ENCODE results near the gene PSMG4. TPM values are rescaled to one million over a fixed set of nuclear protein-coding genes. Genes with fewer than 3 reads are reported as not detected.
A peak's percentile ranks its signal among the peaks of the same experiment; 100 is the strongest.

Gene PSMG4
- total RNA-seq, 1 experiment from 2014 or later = 20.9 TPM

DNA sequence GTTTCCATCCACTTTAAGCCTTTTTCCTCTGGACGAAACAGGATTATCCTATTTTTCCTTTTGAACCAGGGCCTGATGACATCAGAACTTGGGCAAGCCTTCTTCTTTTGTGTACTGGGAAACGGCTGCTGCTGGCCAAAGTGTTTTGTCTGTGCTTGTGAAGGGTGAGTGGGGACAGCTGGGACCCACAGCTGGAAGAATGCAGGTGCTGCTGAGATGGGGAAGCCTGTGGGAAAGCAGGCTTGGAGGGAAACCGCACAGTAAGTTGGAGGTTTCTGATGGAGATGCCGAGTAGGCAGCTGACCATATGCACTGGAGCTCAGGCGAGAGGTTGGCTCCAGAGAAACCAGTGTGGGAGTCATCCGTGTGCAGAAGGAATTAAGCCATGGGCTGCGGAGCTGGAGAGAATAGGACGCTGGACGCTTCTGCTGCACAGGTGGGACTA, 8.5 kb upstream of the PSMG4 start:
- no peaks in the 10 kb centered on the region for H3K9me3 Mint-ChIP-seq (ENCODE audit: unreplicated experiment)
- H3K27me3 Mint-ChIP-seq (ENCODE audit: insufficient read depth, unreplicated experiment) = no peaks in the 10 kb centered on the region
- CTCF ChIA-PET = interaction anchor here (0.9 to 2.6 kb wide), 2 partner anchors 93 to 197 kb away, joined by 3 to 14 read pairs; partner anchors contain the start of gene TUBB2A

DNA sequence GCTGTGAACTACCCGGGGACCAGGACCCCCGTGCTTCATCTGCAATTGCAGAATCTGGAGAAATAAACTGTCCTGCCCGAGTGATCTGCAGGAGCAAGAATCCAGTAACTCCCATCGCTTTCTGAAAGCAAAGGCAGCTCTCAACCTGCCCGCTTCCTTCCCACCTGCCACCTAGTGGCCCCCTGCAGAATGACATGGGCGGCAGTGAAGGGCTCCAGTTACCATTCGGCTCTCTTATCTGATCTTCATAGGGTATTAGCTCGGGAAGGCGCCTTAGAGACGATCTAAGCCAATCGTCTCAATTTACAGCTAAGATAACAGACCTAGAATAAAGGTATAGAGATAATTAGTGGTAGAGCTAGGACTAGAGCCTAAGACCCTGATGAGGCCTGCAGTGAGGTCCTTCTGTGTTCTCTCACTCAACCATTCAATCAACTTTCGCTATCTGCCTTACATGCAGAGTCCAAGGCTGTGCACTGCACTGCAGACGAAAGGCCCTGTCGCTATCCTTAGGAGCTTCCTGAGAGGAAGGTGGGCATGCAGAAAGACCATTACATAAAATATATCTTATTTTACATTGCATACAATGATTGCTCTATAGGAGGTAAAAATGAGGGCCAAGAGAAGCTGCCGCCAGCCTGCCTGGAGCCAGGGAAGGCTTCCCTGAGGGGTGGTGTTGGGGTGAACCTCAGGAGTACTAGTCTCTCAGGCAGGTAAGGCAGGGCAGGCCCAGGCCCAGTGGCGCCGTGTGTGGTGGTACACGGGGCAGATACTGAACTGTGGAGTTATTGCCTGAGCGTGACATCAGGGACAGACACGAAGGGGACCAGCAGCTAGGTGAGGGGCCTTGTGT, 7.1 kb upstream of the PSMG4 start:
- intact Hi-C loops (cut with micrococcal nuclease; ENCODE audit: unreplicated experiment) = loop anchor here (1.0 to 2.0 kb wide), 3 partner anchors 23 to 133 kb away; partner anchors contain the start of gene BPHL
- no peaks in the 10 kb centered on the region for H3K9me3 Mint-ChIP-seq (ENCODE audit: unreplicated experiment)
- Histone ChIP-seq H3K4me3 (ENCODE audit: low read depth, low read length) (no peak overlapping the region), H3K4me1 (peaks cover 18% of the 10 kb centered on the region), H3K27me3 (replicated peaks; ENCODE audit: control insufficient read depth, insufficient read depth, low read length) (no peaks in the 10 kb centered on the region; the same call in 1 of the 2 replicates), H3K36me3 (ENCODE audit: control insufficient read depth, insufficient read depth, low read length) (no peaks in the 10 kb centered on the region), H3K9me3 (no peaks in the 10 kb centered on the region)
- POLR2A ChIA-PET = interaction anchor here (0.6 kb wide), 1 partner anchor 231 kb away, joined by 3 read pairs; no protein-coding TSS in a partner anchor
- no TSS peak for BruUV-seq (replicated peaks)
- DNase-seq = peak; percentile 84 to 91
- CTCF ChIA-PET = interaction anchor here (0.5 to 2.6 kb wide), 20 partner anchors 8 to 1640 kb away, joined by 3 to 14 read pairs (median 4); partner anchors contain the start of genes BPHL, RIPK1 and TUBB2A
- peak overlapping the region; percentile 31 for H3K27ac Mint-ChIP-seq (ENCODE audit: unreplicated experiment)
- H3K27me3 Mint-ChIP-seq (ENCODE audit: insufficient read depth, unreplicated experiment) = no peaks in the 10 kb centered on the region
- H3K36me3 Mint-ChIP-seq (ENCODE audit: insufficient read depth, unreplicated experiment) = peaks cover 12% of the 10 kb centered on the region
- TF ChIP-seq, protein P1, sequence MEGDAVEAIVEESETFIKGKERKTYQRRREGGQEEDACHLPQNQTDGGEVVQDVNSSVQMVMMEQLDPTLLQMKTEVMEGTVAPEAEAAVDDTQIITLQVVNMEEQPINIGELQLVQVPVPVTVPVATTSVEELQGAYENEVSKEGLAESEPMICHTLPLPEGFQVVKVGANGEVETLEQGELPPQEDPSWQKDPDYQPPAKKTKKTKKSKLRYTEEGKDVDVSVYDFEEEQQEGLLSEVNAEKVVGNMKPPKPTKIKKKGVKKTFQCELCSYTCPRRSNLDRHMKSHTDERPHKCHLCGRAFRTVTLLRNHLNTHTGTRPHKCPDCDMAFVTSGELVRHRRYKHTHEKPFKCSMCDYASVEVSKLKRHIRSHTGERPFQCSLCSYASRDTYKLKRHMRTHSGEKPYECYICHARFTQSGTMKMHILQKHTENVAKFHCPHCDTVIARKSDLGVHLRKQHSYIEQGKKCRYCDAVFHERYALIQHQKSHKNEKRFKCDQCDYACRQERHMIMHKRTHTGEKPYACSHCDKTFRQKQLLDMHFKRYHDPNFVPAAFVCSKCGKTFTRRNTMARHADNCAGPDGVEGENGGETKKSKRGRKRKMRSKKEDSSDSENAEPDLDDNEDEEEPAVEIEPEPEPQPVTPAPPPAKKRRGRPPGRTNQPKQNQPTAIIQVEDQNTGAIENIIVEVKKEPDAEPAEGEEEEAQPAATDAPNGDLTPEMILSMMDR (IDR thresholded peaks at IDR 0.05; ENCODE audit: insufficient read depth in 1 of 2, low read depth in 1 of 2, low read length in 1 of 2, severe bottlenecking in 1 of 2, unreplicated experiment in 1 of 2) = peak; percentile 95 to 96
- peaks cover 5% of the 10 kb centered on the region for H3K4me1 Mint-ChIP-seq (ENCODE audit: low read depth, unreplicated experiment)
- H3K4me3 Mint-ChIP-seq (ENCODE audit: unreplicated experiment) = peak overlapping the region; percentile 59

More for the DNA sequence above, 8.5 kb upstream of the PSMG4 start:
- peaks cover 12% of the 10 kb centered on the region for H3K36me3 Mint-ChIP-seq (ENCODE audit: insufficient read depth, unreplicated experiment)
- no peak for DNase-seq
- H3K36me3 ChIP-seq (ENCODE audit: control insufficient read depth, insufficient read depth, low read length) = no peaks in the 10 kb centered on the region
- intact Hi-C loops (cut with micrococcal nuclease; ENCODE audit: unreplicated experiment) = loop anchor here (2.0 kb wide), 2 partner anchors 21 to 131 kb away; partner anchors contain the start of gene BPHL
- H3K4me1 Mint-ChIP-seq (ENCODE audit: low read depth, unreplicated experiment) = peaks cover 5% of the 10 kb centered on the region
- H3K4me1 ChIP-seq = peaks cover 26% of the 10 kb centered on the region
- TF ChIP-seq, protein P1 (IDR thresholded peaks at IDR 0.05; ENCODE audit: insufficient read depth in 1 of 2, low read depth in 1 of 2, low read length in 1 of 2, severe bottlenecking in 1 of 2, unreplicated experiment in 1 of 2) = no peak
- no TSS peak for BruUV-seq (replicated peaks)
- no peaks in the 10 kb centered on the region; the same call in 1 of the 2 replicates for H3K27me3 ChIP-seq (replicated peaks; ENCODE audit: control insufficient read depth, insufficient read depth, low read length)
- no peaks in the 10 kb centered on the region for H3K9me3 ChIP-seq
- no peak overlapping the region for H3K4me3 Mint-ChIP-seq (ENCODE audit: unreplicated experiment)
- H3K27ac Mint-ChIP-seq (ENCODE audit: unreplicated experiment) = no peak overlapping the region
- POLR2A ChIA-PET = no interaction called here
- H3K4me3 ChIP-seq (ENCODE audit: low read depth, low read length) = no peak overlapping the region

DNA sequence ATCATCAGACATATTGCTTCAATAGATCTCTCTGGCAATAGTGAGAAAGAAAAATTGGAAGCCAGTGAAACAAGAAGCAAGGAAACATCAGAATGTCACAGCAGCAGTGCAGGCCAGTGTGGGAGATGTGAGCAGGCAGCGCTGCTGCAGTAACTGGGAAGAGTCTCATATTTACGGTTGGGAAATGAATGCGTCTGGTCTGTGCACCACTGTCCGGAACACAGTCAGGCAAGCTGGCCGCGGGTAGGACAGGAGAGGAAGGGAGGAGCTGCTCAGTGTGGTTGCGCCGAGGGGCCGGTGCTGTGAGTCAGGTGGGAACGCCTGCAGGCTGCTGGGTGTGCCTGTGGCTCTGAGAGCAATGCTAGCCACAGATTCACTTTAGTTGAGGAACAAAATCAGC, 6.4 kb upstream of the PSMG4 start:
- DNase-seq = no peak
- no peak overlapping the region for H3K4me3 ChIP-seq (ENCODE audit: low read depth, low read length)
- peaks cover 11% of the 10 kb centered on the region for H3K4me1 ChIP-seq
- Mint-ChIP-seq H3K27me3 (ENCODE audit: insufficient read depth, unreplicated experiment) (no peaks in the 10 kb centered on the region), H3K27ac (ENCODE audit: unreplicated experiment) (no peak overlapping the region), H3K36me3 (ENCODE audit: insufficient read depth, unreplicated experiment) (peaks cover 10% of the 10 kb centered on the region), H3K4me1 (ENCODE audit: low read depth, unreplicated experiment) (peaks cover 5% of the 10 kb centered on the region), H3K9me3 (ENCODE audit: unreplicated experiment) (no peaks in the 10 kb centered on the region), H3K4me3 (ENCODE audit: unreplicated experiment) (no peak overlapping the region)
- intact Hi-C loops (cut with micrococcal nuclease; ENCODE audit: unreplicated experiment) = no loop called here
- no TSS peak for BruUV-seq (replicated peaks)
- H3K9me3 ChIP-seq = no peaks in the 10 kb centered on the region
- TF ChIP-seq, protein P1 (IDR thresholded peaks at IDR 0.05; ENCODE audit: insufficient read depth in 1 of 2, low read depth in 1 of 2, low read length in 1 of 2, severe bottlenecking in 1 of 2, unreplicated experiment in 1 of 2) = no peak
- no peaks in the 10 kb centered on the region for H3K36me3 ChIP-seq (ENCODE audit: control insufficient read depth, insufficient read depth, low read length)
- CTCF ChIA-PET = interaction anchor here (0.8 to 2.6 kb wide), 6 partner anchors 9 to 151 kb away, joined by 3 to 14 read pairs (median 4); partner anchors contain the start of gene TUBB2A
- POLR2A ChIA-PET = no interaction called here
- H3K27me3 ChIP-seq (replicated peaks; ENCODE audit: control insufficient read depth, insufficient read depth, low read length) = no peaks in the 10 kb centered on the region; the same call in 1 of the 2 replicates
